GM12875 (cell line): ENCODE measurements around the gene RNF223.

Experiments
- H3K4me3 ChIP-seq: one replicate; pipeline ENCODE4 v1.5.1; 2011; ENCODE audit warnings: low read depth, low read length, control low read depth
- TF ChIP-seq, protein P1 (sequence below): IDR thresholded peaks from 2 replicates; pipeline ENCODE4 v1.5.1; 2011; ENCODE audit warnings: low read depth, mild to moderate bottlenecking, control low read depth, inconsistent platforms, low read length, moderate library complexity, borderline replicate concordance; ENCODE audit not compliant: insufficient read depth

Gene RNF223

DNA sequence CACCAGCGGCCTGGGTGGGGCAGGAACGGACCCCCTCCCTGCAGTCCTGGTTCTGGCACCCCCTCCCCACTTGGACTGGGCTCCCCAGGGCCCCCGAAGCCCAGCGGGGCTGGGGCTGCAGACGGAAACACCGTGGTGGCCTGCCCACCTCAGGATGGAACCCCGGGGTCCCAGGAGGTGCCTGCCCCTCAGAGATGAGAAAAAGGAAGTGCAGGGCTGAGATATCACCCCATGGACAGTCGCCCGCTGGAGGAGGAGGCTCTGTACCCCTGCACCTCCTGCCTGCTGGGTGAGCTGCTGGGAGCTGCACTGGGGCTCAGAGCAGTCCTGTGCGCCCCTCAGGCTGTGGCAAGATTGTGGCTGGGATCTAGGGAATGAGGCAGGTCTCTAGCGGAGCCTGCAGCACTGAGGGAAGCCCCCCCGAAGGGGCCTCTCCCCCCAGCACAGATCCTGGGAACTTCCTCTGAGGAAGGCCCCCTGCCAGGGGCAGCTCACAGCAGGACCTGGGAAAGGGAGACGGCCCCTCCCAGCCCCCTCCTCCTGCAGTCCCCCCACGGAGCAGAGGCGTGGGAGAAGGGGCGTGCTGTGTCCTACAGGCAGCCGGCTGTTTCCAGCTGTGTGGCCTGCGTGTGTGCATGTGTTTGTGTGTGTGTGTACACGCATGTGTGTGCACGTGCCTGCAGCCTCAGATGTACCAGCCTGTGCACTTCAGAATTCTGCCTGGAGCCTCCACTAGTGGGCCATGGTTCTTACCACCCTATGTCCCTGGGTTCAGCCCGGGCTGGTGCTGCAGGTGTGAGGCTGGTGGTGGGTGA is 47.3 kb downstream of the RNF223 start:
- H3K4me3 ChIP-seq = no peak overlapping the region
- TF ChIP-seq, protein P1, sequence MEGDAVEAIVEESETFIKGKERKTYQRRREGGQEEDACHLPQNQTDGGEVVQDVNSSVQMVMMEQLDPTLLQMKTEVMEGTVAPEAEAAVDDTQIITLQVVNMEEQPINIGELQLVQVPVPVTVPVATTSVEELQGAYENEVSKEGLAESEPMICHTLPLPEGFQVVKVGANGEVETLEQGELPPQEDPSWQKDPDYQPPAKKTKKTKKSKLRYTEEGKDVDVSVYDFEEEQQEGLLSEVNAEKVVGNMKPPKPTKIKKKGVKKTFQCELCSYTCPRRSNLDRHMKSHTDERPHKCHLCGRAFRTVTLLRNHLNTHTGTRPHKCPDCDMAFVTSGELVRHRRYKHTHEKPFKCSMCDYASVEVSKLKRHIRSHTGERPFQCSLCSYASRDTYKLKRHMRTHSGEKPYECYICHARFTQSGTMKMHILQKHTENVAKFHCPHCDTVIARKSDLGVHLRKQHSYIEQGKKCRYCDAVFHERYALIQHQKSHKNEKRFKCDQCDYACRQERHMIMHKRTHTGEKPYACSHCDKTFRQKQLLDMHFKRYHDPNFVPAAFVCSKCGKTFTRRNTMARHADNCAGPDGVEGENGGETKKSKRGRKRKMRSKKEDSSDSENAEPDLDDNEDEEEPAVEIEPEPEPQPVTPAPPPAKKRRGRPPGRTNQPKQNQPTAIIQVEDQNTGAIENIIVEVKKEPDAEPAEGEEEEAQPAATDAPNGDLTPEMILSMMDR = no peak

DNA sequence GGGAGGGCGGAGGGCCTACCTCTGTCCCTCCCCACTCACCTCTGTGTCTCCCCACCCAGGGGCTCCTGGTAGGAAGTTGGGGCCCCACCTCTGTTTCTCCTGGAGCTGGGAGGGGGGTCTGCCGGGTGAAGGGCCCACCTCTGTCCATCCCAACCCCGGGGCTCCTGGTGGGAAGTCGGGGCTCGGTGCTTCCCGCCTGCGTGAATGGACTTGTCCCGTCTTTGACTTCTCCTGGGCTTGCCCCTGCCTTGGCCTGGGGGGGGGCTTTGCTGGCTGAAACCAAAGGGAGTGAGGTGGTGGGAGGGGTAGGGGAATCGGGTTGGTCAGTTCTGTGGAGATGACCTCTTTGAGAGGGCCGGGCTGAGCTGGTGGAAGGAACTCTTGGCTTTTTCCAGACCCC is 48.4 kb downstream of the RNF223 start:
- H3K4me3 ChIP-seq = no peak overlapping the region
- TF ChIP-seq, protein P1 = no peak

DNA sequence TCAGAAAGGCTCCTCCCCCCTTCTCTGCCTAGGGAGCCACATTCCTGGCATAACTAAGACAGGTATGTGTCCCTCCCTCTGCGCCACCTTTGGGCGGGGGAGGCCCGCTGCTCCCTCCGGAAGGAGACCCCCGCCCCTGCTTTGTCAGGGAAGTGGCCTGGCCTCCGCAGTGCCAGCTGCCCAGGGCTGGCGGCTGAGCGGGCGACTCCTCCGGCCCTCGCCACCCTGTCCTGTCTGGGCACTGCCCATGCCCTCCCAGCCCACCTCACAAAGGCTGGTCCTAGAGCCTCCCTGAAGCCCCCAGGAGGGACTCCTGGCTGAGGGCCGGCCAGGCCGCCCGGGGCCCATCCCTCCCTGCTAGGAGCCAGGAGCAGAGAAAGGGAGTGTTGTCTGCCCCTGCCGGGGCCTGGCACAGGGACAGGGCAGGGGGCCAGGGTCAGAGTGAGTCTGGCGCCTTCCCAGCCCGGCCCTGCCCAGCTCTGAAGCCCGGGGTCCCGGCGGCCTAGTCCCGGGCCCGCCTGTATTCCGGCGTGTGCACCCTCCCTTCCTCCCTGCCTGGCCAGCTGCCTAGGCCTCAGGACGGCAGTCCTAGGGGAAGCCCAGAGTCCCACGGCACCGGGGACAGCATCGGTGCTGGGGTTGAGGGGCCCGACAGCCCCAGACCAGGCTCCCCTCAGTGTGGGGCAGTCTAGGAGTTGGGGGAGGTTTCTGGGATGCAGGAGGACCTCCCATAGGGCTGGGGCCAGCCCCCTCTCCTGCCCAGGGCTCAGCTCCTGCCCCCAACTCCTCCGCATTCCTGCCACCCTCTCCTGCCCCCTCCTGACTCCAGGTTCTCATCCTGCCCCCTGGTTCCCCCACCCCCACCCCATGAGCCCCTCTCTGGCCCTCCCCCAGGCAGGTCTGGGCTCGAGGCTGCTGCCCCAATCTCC is 49.1 kb downstream of the RNF223 start:
- TF ChIP-seq, protein P1 = no peak
- H3K4me3 ChIP-seq = no peak overlapping the region

DNA sequence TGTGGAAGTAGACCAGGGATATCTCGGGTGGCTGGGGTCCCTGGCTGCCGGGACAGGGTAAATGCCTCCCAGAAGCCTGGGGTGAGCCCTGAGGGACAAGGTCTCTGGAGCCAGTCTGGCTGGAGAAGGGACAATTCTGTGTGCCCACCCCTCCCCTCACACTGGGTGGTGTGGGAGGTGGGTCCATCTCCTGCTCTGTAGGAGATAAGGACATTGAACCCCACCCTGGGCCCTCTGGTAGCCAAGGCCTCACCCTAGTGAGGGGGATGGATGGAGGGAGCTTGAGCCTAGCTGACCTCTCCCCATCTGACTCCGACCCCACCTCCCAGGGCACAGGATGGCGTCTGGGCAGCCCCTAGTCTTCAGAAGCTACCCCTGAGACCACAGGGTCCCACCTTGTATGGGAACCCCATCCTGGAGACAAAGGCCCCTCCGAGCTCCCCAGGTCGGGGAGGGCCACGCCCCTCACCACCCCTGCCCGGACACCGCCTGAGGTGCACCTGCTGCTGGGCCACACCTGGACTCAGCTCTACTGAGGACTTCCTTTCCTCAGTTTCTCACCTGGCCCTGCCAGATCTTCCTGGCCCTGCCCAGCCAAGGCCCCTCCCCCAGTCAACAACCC is 49.8 kb downstream of the RNF223 start:
- no peak overlapping the region for H3K4me3 ChIP-seq
- TF ChIP-seq, protein P1 = no peak

DNA sequence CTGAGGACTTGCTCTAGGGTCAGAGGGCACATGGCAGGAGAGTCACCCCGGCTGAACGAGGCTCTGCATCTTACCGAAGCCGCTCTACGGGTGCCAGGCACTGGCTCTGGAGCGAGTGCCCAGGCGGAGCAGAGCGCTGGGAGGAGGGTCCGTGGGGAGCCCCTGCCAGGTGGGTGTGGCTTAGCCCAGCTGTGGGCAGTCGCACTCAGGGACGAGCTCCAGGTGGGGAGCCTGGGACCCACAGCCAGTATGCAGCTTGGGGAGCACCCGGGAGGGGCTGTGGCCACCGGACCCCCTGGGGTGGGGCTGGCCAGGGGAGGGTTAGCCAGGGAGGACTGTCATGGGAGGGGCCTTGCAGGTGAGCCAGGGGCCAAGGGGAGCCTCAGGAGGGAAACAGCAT is 50.4 kb downstream of the RNF223 start:
- TF ChIP-seq, protein P1 = no peak
- no peak overlapping the region for H3K4me3 ChIP-seq

DNA sequence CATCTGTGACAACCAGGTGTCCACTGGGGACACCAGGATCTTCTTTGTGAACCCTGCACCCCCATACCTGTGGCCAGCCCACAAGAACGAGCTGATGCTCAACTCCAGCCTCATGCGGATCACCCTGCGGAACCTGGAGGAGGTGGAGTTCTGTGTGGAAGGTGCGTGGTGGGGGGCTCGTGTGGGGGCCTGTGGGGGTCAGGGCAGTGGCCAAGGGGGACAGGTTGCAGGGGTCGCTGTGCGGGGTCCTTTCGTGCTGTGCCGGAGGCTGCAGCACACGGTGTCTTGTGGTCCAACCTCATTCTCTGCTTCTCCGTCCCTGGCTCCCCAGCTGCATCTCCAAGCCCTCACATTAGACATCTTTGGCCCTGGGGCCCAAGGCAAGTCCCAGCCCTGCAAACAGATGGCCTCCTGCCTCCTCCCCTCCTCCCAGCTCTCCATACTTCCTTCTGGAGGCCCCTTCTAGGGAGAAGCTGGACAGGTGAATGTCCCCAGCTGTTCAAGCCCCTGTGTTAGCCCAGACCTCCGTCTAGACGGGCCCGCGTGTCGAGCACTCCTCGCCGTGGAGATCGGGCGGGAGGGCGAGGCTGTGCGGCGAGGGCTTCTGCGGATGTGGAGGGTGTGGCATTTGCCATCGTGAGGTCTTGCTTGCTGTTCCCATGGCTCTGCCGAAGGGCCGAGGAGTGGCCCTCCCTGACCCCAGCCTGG is 51.6 kb downstream of the RNF223 start:
- TF ChIP-seq, protein P1 = no peak
- H3K4me3 ChIP-seq = no peak overlapping the region
